ENCODE data around the gene POU2F1. TPM values are rescaled to one million over a fixed set of nuclear protein-coding genes. Genes with fewer than 3 reads are reported as not detected.

POU2F1 gene
- total and polyA plus RNA-seq, 5 donors from 2014 or later = 5.2 to 35.3 (median 10.0) TPM

- Mint-ChIP-seq H3K27ac (peak overlapping the region in 1 of 3 donors; percentile 39), H3K9me3 (no peaks in the 10 kb centered on the region), H3K27me3 (no peaks in the 10 kb centered on the region), H3K4me3 (no peak overlapping the region), H3K4me1 (peaks cover 6 to 26% (median 17%) of the 10 kb centered on the region in 4 donors), H3K36me3 (peaks cover 3% of the 10 kb centered on the region)
- no peak for DNase-seq
- Histone ChIP-seq H3K4me1 (ENCODE audit: control insufficient read depth, insufficient read depth, low read length, poor library complexity, severe bottlenecking) (peaks cover 19% of the 10 kb centered on the region), H3K27me3 (ENCODE audit: control insufficient read depth, insufficient read depth, low read length) (no peaks in the 10 kb centered on the region), H3K4me3 (ENCODE audit: low read depth, low read length) (no peak overlapping the region), H3K9me3 (ENCODE audit: control insufficient read depth in 2 of 2, low read length in 2 of 2) (no peaks in the 10 kb centered on the region), H3K36me3 (ENCODE audit: control insufficient read depth, insufficient read depth, low read length) (no peaks in the 10 kb centered on the region), H3K27ac (ENCODE audit: insufficient read depth, low read length, poor library complexity, severe bottlenecking) (peak overlapping the region; percentile 14)
- no peak for ATAC-seq (ENCODE audit: low read depth in 2 of 2)
Observed at GRCh38 chr1:167266965-167267364, 46.3 kb downstream of the POU2F1 start.

GRCh38 chr1:167268347-167268787, 47.7 kb downstream of the POU2F1 start:
- H3K27me3 Mint-ChIP-seq = no peaks in the 10 kb centered on the region
- H3K27ac Mint-ChIP-seq = no peak overlapping the region
- H3K9me3 Mint-ChIP-seq = no peaks in the 10 kb centered on the region
- no peaks in the 10 kb centered on the region for H3K9me3 ChIP-seq (ENCODE audit: control insufficient read depth in 2 of 2, low read length in 2 of 2)
- no peak overlapping the region for H3K4me3 Mint-ChIP-seq
- H3K36me3 Mint-ChIP-seq = peaks cover 3% of the 10 kb centered on the region
- H3K4me1 Mint-ChIP-seq = peaks cover 11 to 32% (median 22%) of the 10 kb centered on the region in 4 donors
- peaks cover 19% of the 10 kb centered on the region for H3K4me1 ChIP-seq (ENCODE audit: control insufficient read depth, insufficient read depth, low read length, poor library complexity, severe bottlenecking)
- H3K27ac ChIP-seq (ENCODE audit: insufficient read depth, low read length, poor library complexity, severe bottlenecking) = no peak overlapping the region
- ATAC-seq (ENCODE audit: low read depth in 2 of 2) (no peak), DNase-seq (no peak)
- H3K27me3 ChIP-seq (ENCODE audit: control insufficient read depth, insufficient read depth, low read length) = no peaks in the 10 kb centered on the region
- no peaks in the 10 kb centered on the region for H3K36me3 ChIP-seq (ENCODE audit: control insufficient read depth, insufficient read depth, low read length)
- H3K4me3 ChIP-seq (ENCODE audit: low read depth, low read length) = no peak overlapping the region

GRCh38 chr1:167270349-167271092, 49.8 kb downstream of the POU2F1 start:
- DNase-seq (no peak), ATAC-seq (ENCODE audit: low read depth in 2 of 2) (no peak)
- peaks cover 3% of the 10 kb centered on the region for H3K36me3 Mint-ChIP-seq
- H3K4me3 Mint-ChIP-seq = no peak overlapping the region
- no peak overlapping the region for H3K27ac Mint-ChIP-seq
- no peaks in the 10 kb centered on the region for H3K4me1 ChIP-seq (ENCODE audit: control insufficient read depth, insufficient read depth, low read length, poor library complexity, severe bottlenecking)
- H3K4me3 ChIP-seq (ENCODE audit: low read depth, low read length) = no peak overlapping the region
- H3K4me1 Mint-ChIP-seq = peaks cover 11 to 45% (median 28%) of the 10 kb centered on the region in 4 donors
- no peaks in the 10 kb centered on the region for H3K36me3 ChIP-seq (ENCODE audit: control insufficient read depth, insufficient read depth, low read length)
- H3K27me3 ChIP-seq (ENCODE audit: control insufficient read depth, insufficient read depth, low read length) = no peaks in the 10 kb centered on the region
- no peaks in the 10 kb centered on the region for H3K27me3 Mint-ChIP-seq
- H3K9me3 ChIP-seq (ENCODE audit: control insufficient read depth in 2 of 2, low read length in 2 of 2) = no peaks in the 10 kb centered on the region
- no peak overlapping the region for H3K27ac ChIP-seq (ENCODE audit: insufficient read depth, low read length, poor library complexity, severe bottlenecking)
- H3K9me3 Mint-ChIP-seq = no peaks in the 10 kb centered on the region

GRCh38 chr1:167272369-167272957, 51.8 kb downstream of the POU2F1 start:
- ATAC-seq (ENCODE audit: low read depth in 2 of 2) = no peak
- H3K27me3 Mint-ChIP-seq = no peaks in the 10 kb centered on the region
- H3K27ac ChIP-seq (ENCODE audit: insufficient read depth, low read length, poor library complexity, severe bottlenecking) = no peak overlapping the region

GRCh38 chr1:167273027-167273800, 52.5 kb downstream of the POU2F1 start:
- Histone ChIP-seq H3K4me3 (ENCODE audit: low read depth, low read length) (no peak overlapping the region), H3K27ac (ENCODE audit: insufficient read depth, low read length, poor library complexity, severe bottlenecking) (no peak overlapping the region), H3K9me3 (ENCODE audit: control insufficient read depth in 2 of 2, low read length in 2 of 2) (no peaks in the 10 kb centered on the region), H3K4me1 (ENCODE audit: control insufficient read depth, insufficient read depth, low read length, poor library complexity, severe bottlenecking) (no peaks in the 10 kb centered on the region), H3K36me3 (ENCODE audit: control insufficient read depth, insufficient read depth, low read length) (no peaks in the 10 kb centered on the region), H3K27me3 (ENCODE audit: control insufficient read depth, insufficient read depth, low read length) (no peaks in the 10 kb centered on the region)
- Mint-ChIP-seq H3K27ac (no peak overlapping the region), H3K4me3 (no peak overlapping the region), H3K36me3 (peaks cover 3% of the 10 kb centered on the region), H3K9me3 (no peaks in the 10 kb centered on the region), H3K27me3 (no peaks in the 10 kb centered on the region), H3K4me1 (peaks cover 16 to 49% (median 22%) of the 10 kb centered on the region in 4 donors)
- ATAC-seq (ENCODE audit: low read depth in 2 of 2) = no peak
- DNase-seq = no peak

More at GRCh38 chr1:167272369-167272957, 51.8 kb downstream of the POU2F1 start:
- Histone ChIP-seq H3K36me3 (ENCODE audit: control insufficient read depth, insufficient read depth, low read length) (no peaks in the 10 kb centered on the region), H3K27me3 (ENCODE audit: control insufficient read depth, insufficient read depth, low read length) (no peaks in the 10 kb centered on the region), H3K9me3 (ENCODE audit: control insufficient read depth in 2 of 2, low read length in 2 of 2) (no peaks in the 10 kb centered on the region), H3K4me3 (ENCODE audit: low read depth, low read length) (no peak overlapping the region), H3K4me1 (ENCODE audit: control insufficient read depth, insufficient read depth, low read length, poor library complexity, severe bottlenecking) (no peaks in the 10 kb centered on the region)
- no peak overlapping the region for H3K27ac Mint-ChIP-seq
- H3K4me1 Mint-ChIP-seq = peaks cover 15 to 46% (median 23%) of the 10 kb centered on the region in 4 donors
- H3K9me3 Mint-ChIP-seq = no peaks in the 10 kb centered on the region
- H3K36me3 Mint-ChIP-seq = peaks cover 3% of the 10 kb centered on the region
- no peak overlapping the region for H3K4me3 Mint-ChIP-seq
- no peak for DNase-seq

GRCh38 chr1:167274061-167274460, 53.4 kb downstream of the POU2F1 start:
- H3K36me3 ChIP-seq (ENCODE audit: control insufficient read depth, insufficient read depth, low read length) = no peaks in the 10 kb centered on the region
- ATAC-seq (ENCODE audit: low read depth in 2 of 2) = no peak
- Mint-ChIP-seq H3K27me3 (no peaks in the 10 kb centered on the region), H3K4me3 (no peak overlapping the region), H3K9me3 (no peaks in the 10 kb centered on the region), H3K36me3 (peaks cover 3% of the 10 kb centered on the region), H3K4me1 (peaks cover 17 to 44% (median 22%) of the 10 kb centered on the region in 4 donors), H3K27ac (no peak overlapping the region)
- H3K27me3 ChIP-seq (ENCODE audit: control insufficient read depth, insufficient read depth, low read length) = no peaks in the 10 kb centered on the region
- no peaks in the 10 kb centered on the region for H3K4me1 ChIP-seq (ENCODE audit: control insufficient read depth, insufficient read depth, low read length, poor library complexity, severe bottlenecking)
- no peak for DNase-seq
- no peak overlapping the region for H3K4me3 ChIP-seq (ENCODE audit: low read depth, low read length)
- H3K27ac ChIP-seq (ENCODE audit: insufficient read depth, low read length, poor library complexity, severe bottlenecking) = no peak overlapping the region
- H3K9me3 ChIP-seq (ENCODE audit: control insufficient read depth in 2 of 2, low read length in 2 of 2) = no peaks in the 10 kb centered on the region

GRCh38 chr1:167276969-167277368, 56.3 kb downstream of the POU2F1 start:
- H3K4me1 Mint-ChIP-seq = peaks cover 14 to 61% (median 27%) of the 10 kb centered on the region in 4 donors
- H3K27ac ChIP-seq (ENCODE audit: insufficient read depth, low read length, poor library complexity, severe bottlenecking) = no peak overlapping the region

More at GRCh38 chr1:167276969-167277368, 56.3 kb downstream of the POU2F1 start:
- peak overlapping the region in 1 of 3 donors; percentile 53 for H3K27ac Mint-ChIP-seq
- no peak overlapping the region for H3K4me3 ChIP-seq (ENCODE audit: low read depth, low read length)
- H3K36me3 ChIP-seq (ENCODE audit: control insufficient read depth, insufficient read depth, low read length) = no peaks in the 10 kb centered on the region
- H3K27me3 ChIP-seq (ENCODE audit: control insufficient read depth, insufficient read depth, low read length) = no peaks in the 10 kb centered on the region
- no peak for ATAC-seq (ENCODE audit: low read depth in 2 of 2)
- H3K27me3 Mint-ChIP-seq = no peaks in the 10 kb centered on the region
- no peaks in the 10 kb centered on the region for H3K36me3 Mint-ChIP-seq
- H3K4me3 Mint-ChIP-seq = no peak overlapping the region
- no peaks in the 10 kb centered on the region for H3K9me3 ChIP-seq (ENCODE audit: control insufficient read depth in 2 of 2, low read length in 2 of 2)
- no peaks in the 10 kb centered on the region for H3K9me3 Mint-ChIP-seq
- DNase-seq = no peak
- H3K4me1 ChIP-seq (ENCODE audit: control insufficient read depth, insufficient read depth, low read length, poor library complexity, severe bottlenecking) = no peaks in the 10 kb centered on the region

Measured in CD4-positive, CD25-positive, alpha-beta regulatory T cell (primary cell).